Peyer's patch (tissue), 4 donors: Measurements from ENCODE around the gene IFNA21. TPM values are rescaled to one million over a fixed set of nuclear protein-coding genes. Genes with fewer than 3 reads are reported as not detected.
"Not testable (repeated sequence)": the region's sequence is repeated elsewhere in the genome, so short reads cannot be mapped to it uniquely, and the experiment has no call there.

Source experiments
- DNase-seq, 3 donors: peaks; one replicate each; pipeline ENCODE4 v3.0.0-alpha.2; 2017 to 2019
- H3K27ac ChIP-seq, 4 donors: fragments of 200-600 bp; sonication (generic); one replicate each; pipeline ENCODE4 v1.5.1; 2016 to 2019
- H3K27me3 ChIP-seq, 2 donors: fragments of 200-600 bp; sonication (generic); one replicate each; pipeline ENCODE4 v1.5.1; 2019
- H3K36me3 ChIP-seq, 3 donors: fragments of 200-600 bp; sonication (generic); one replicate each; pipeline ENCODE4 v1.5.1; 2016 to 2019
- H3K4me1 ChIP-seq, 4 donors: fragments of 200-600 bp; sonication (generic); one replicate each; pipeline ENCODE4 v1.5.1; 2016 to 2019
- H3K4me3 ChIP-seq, 4 donors: fragments of 200-600 bp; sonication (generic); 1 replicate in 3 of 4; 2 replicates in 1 of 4; pipeline ENCODE4 v1.5.1; 2016 to 2019; ENCODE audit warnings: mild to moderate bottlenecking in 1 of 4
- H3K9me3 ChIP-seq, 4 donors: fragments of 200-600 bp; sonication (generic); one replicate each; pipeline ENCODE4 v1.5.1; 2016 to 2019; ENCODE audit warnings: mild to moderate bottlenecking in 1 of 4
- POLR2A ChIP-seq, 2 donors: fragments of 450-650 bp; IDR thresholded peaks; one replicate each; pipeline ENCODE4 v1.5.1; 2017; ENCODE audit warnings: antibody characterized with exemption in 2 of 2, mild to moderate bottlenecking in 2 of 2, moderate library complexity in 2 of 2
- total RNA-seq, 4 donors: library from RNA; depleted of rRNA; stranded (reverse); fragments of >200 nt; gene quantifications; one replicate each; pipeline ENCODE4 v1.1.0, GENCODE V29; 2016
- TF ChIP-seq, protein P1 (sequence below), 6 experiments: fragments of 450-650 bp in 4 of 6; fragments of 200-600 bp in 2 of 6; sonication (generic) in 1 of 6; IDR thresholded peaks; one replicate each; pipeline ENCODE4 v1.5.1; 2017 to 2019; ENCODE audit warnings: antibody characterized with exemption in 6 of 6, mild to moderate bottlenecking in 3 of 6, moderate library complexity in 1 of 6

IFNA21 gene
- total RNA-seq, 4 donors from 2014 or later, result not detected

DNA sequence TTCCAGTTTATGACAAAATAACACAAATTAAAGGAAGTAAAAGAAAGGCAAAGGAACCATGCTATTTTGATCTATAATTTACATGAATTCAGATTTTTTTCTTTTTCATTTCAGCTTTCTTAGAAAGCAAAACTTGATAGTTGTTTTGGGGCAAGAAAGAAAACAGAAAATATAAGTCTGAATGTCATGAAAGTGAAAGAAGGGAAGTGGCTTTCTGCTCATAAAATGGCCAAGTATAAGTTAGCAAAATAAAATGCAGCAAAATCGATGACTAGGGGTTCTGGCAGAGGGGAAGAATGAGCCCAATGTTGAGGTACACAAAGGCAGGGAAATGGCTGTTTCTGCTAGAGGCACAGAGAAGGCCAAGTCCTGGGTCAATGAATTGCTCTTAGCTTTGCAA, 21.9 kb downstream of the IFNA21 start:
- no peak for DNase-seq
- H3K27ac ChIP-seq, result no peak overlapping the region
- TF ChIP-seq POLR2A (IDR thresholded peaks at IDR 0.05), result no peak
- TF ChIP-seq, protein P1, sequence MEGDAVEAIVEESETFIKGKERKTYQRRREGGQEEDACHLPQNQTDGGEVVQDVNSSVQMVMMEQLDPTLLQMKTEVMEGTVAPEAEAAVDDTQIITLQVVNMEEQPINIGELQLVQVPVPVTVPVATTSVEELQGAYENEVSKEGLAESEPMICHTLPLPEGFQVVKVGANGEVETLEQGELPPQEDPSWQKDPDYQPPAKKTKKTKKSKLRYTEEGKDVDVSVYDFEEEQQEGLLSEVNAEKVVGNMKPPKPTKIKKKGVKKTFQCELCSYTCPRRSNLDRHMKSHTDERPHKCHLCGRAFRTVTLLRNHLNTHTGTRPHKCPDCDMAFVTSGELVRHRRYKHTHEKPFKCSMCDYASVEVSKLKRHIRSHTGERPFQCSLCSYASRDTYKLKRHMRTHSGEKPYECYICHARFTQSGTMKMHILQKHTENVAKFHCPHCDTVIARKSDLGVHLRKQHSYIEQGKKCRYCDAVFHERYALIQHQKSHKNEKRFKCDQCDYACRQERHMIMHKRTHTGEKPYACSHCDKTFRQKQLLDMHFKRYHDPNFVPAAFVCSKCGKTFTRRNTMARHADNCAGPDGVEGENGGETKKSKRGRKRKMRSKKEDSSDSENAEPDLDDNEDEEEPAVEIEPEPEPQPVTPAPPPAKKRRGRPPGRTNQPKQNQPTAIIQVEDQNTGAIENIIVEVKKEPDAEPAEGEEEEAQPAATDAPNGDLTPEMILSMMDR (IDR thresholded peaks at IDR 0.05), result no peak

DNA sequence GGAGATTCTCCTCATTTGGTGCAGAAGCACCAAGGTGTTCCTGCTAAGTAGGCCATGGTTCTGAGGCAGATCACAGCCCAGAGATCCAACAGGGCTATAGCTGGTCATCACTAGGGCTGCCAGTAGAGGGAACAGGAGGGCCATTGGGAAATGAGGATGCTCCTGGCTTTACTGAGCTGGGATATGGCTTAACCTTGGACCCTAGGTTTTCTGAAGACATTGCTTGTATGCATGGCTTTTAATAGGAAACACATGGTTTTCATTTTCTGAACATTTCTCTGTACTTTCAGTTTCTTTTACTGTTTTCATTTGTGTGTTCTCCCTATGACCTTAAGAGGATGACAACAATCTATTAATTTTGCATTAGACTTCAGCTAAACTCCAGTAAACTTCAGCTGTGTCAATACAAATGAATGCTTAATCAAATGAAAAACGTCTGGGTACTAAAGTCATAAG, 25.0 kb downstream of the IFNA21 start, which contains the start of gene IFNW1:
IFNW1 (minus strand) TSS at position 406 of the 456 bp plus-strand sequence; CDS start at position 144, 262 bp downstream.
- H3K4me1 ChIP-seq, result no peaks in the 10 kb centered on the region
- H3K27me3 ChIP-seq, result no peaks in the 10 kb centered on the region
- no peak within 1 kb of the TSS for H3K27ac ChIP-seq
- no peak for TF ChIP-seq POLR2A (IDR thresholded peaks at IDR 0.05)
- TF ChIP-seq, protein P1 (IDR thresholded peaks at IDR 0.05), result no peak
- no peaks in the 10 kb centered on the region for H3K9me3 ChIP-seq
- no peaks in the 10 kb centered on the region for H3K36me3 ChIP-seq
- no peak for DNase-seq
- no peak within 1 kb of the TSS for H3K4me3 ChIP-seq

More for the DNA sequence above, 21.9 kb downstream of the IFNA21 start:
- H3K9me3 ChIP-seq, result no peaks in the 10 kb centered on the region
- no peak overlapping the region for H3K4me3 ChIP-seq
- no peaks in the 10 kb centered on the region for H3K27me3 ChIP-seq
- no peaks in the 10 kb centered on the region for H3K36me3 ChIP-seq
- no peaks in the 10 kb centered on the region for H3K4me1 ChIP-seq

DNA sequence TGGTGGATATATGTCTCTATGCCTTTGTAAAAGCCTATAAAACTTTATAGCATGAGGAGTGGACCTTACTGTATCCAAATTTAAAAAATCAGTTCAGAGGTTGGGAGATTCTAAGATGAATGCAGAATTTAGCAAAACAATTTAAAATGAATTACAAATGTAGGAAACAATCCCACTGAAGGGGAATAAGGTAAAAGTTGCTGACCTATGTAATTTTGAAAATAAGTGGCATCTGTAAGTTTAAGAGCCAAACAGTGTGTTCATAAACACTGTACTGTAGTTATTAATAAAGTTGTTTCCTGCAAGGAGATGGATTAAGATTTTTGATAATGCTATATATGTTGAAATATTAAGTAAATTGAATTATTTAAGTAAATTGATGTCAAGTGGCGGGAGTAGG, 29.4 kb downstream of the IFNA21 start:
- H3K4me3 ChIP-seq, result no peak overlapping the region
- TF ChIP-seq, protein P1 (IDR thresholded peaks at IDR 0.05), result no peak
- TF ChIP-seq POLR2A (IDR thresholded peaks at IDR 0.05), result no peak

DNA sequence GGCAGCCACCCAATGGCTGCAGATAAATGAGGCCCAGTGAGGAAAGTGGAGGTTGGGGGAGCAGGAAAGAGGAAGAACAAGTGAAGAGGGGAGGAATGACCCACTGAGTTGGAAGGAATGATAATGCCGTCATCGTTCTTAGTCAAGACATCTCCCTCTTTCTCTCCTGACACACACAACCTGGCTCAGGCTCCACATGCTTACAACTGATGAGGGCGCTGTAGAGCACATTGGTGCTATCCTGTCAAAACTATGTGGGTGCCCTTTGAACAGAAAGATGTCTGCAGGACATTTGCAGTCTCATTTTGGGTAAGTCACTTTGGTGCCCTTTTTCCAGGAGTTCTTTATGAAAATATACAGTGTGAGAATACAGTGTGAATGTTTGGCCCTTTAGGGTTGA, 30.7 kb downstream of the IFNA21 start:
- no peaks in the 10 kb centered on the region for H3K4me1 ChIP-seq

More for the DNA sequence above, 29.4 kb downstream of the IFNA21 start:
- Histone ChIP-seq H3K27ac (no peak overlapping the region), H3K36me3 (no peaks in the 10 kb centered on the region), H3K27me3 (no peaks in the 10 kb centered on the region), H3K9me3 (no peaks in the 10 kb centered on the region), H3K4me1 (no peaks in the 10 kb centered on the region)
- no peak for DNase-seq

DNA sequence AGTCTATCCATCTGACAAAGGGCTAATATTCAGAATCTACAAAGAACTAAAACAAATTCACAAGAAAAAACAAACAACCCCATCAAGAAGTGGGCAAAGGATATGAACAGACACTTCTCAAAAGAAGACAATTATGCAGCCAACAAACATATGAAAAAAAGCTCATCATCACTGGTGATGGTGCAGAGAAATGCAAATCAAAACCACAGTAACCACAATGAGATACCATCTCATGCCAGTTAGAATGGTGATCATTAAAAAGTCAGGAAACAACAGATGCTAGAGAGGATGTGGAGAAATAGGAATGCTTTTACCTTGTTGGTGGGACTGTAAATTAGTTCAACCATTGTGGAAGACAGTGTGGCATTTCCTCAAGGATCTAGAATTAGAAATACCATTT, 38.3 kb downstream of the IFNA21 start:
- not testable (repeated sequence) for H3K27ac ChIP-seq, H3K36me3 ChIP-seq, H3K27me3 ChIP-seq, H3K9me3 ChIP-seq, DNase-seq, H3K4me1 ChIP-seq, H3K4me3 ChIP-seq

More for the DNA sequence above, 30.7 kb downstream of the IFNA21 start:
- no peak for TF ChIP-seq POLR2A (IDR thresholded peaks at IDR 0.05)
- TF ChIP-seq, protein P1 (IDR thresholded peaks at IDR 0.05), result no peak
- Histone ChIP-seq H3K27ac (no peak overlapping the region), H3K9me3 (no peaks in the 10 kb centered on the region), H3K4me3 (no peak overlapping the region), H3K27me3 (no peaks in the 10 kb centered on the region), H3K36me3 (no peaks in the 10 kb centered on the region)
- DNase-seq, result no peak

DNA sequence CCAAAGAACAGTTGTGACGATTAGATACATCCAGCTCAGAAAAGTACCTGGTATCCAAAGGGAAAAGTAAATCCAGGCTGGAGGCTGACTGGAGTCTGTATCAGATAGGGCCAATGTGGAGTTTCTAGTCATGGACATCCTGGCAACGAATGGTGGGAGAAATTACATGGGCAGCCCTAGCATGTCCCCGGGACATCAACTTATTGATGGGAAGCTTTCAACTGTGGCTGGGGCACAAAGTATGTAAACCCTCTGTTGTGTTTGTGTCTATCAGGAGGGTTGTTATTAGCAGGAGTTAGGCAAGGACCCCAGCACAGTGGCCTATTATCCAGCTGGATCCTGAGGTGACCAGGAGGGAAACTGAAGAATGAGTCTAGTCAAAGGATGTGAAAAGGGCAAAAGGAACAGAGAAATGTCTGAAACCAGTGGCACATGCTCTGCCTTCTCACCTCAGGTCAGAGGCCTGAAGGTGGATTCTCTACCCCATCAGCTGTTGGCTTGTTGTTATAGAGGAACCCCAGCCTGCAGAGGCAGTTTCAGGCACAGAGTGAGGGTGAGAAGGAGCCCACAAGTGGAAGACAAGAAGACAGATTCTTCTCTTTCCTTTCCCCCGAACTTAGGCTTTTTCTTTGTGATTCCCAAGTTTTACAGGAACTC, 44.7 kb downstream of the IFNA21 start:
- H3K9me3 ChIP-seq, result no peaks in the 10 kb centered on the region
- DNase-seq, result no peak
- H3K27me3 ChIP-seq, result no peaks in the 10 kb centered on the region
- H3K4me1 ChIP-seq, result no peaks in the 10 kb centered on the region
- no peak overlapping the region for H3K4me3 ChIP-seq
- TF ChIP-seq, protein P1 (IDR thresholded peaks at IDR 0.05), result no peak
- no peak for TF ChIP-seq POLR2A (IDR thresholded peaks at IDR 0.05)
- H3K36me3 ChIP-seq, result no peaks in the 10 kb centered on the region
- no peak overlapping the region for H3K27ac ChIP-seq
